Lung (tissue), 12 donors: ENCODE data around the gene MGP. TPM values are rescaled to one million over a fixed set of nuclear protein-coding genes. Genes with fewer than 3 reads are reported as not detected.

Experiments
- ATAC-seq: fragments of 200-7000 bp; cut with Tn5 transposase; one replicate; pipeline ENCODE4 v1.9.1; 2020; ENCODE audit warnings: moderate number of reproducible peaks; ENCODE audit not compliant: insufficient read depth, low FRiP score
- DNase-seq, 3 donors: peaks; one replicate each; pipeline ENCODE4 v3.0.0-alpha.2; 2013 to 2017
- H3K27ac ChIP-seq, 2 donors: one replicate each; pipeline ENCODE4 v1.5.1; 2013; ENCODE audit warnings: mild to moderate bottlenecking in 2 of 2, moderate library complexity in 2 of 2, control low read depth in 1 of 2, inconsistent platforms in 1 of 2, low read depth in 1 of 2, low read length in 1 of 2
- H3K27me3 ChIP-seq, 3 donors: one replicate each; pipeline ENCODE4 v1.5.1; 2013; ENCODE audit warnings: low read length in 2 of 3; ENCODE audit not compliant: control insufficient read depth in 3 of 3, insufficient read depth in 3 of 3
- H3K36me3 ChIP-seq, 4 donors: one replicate each; pipeline ENCODE4 v1.5.1; 2013; ENCODE audit warnings: low read length in 4 of 4, mild to moderate bottlenecking in 1 of 4, moderate library complexity in 1 of 4; ENCODE audit not compliant: control insufficient read depth in 4 of 4, insufficient read depth in 4 of 4
- H3K4me1 ChIP-seq, 5 donors: one replicate each; pipeline ENCODE4 v1.5.1; 2013; ENCODE audit warnings: low read length in 5 of 5, mild to moderate bottlenecking in 2 of 5, moderate library complexity in 1 of 5; ENCODE audit not compliant: control insufficient read depth in 5 of 5, insufficient read depth in 5 of 5
- H3K4me3 ChIP-seq: one replicate; pipeline ENCODE4 v1.5.1; 2013; ENCODE audit warnings: mild to moderate bottlenecking, control low read depth, moderate library complexity
- H3K9ac ChIP-seq, 2 donors: one replicate each; pipeline ENCODE4 v1.5.1; 2013; ENCODE audit warnings: low read length in 2 of 2, control low read depth in 1 of 2; ENCODE audit not compliant: insufficient read depth in 1 of 2
- H3K9me3 ChIP-seq, 4 donors: one replicate each; pipeline ENCODE4 v1.5.1; 2013; ENCODE audit warnings: low read length in 3 of 4, mild to moderate bottlenecking in 1 of 4, moderate library complexity in 1 of 4; ENCODE audit not compliant: control insufficient read depth in 4 of 4, insufficient read depth in 3 of 4
- WGBS, 2 donors: extraction: QIAGEN DNeasy Blood & Tissue Kit; methylation state at CpG; one replicate each; pipeline ENCODE4 v1.1.7; 2013; 5-methylcytosine and 5-hydroxymethylcytosine counted together
- polyA plus RNA-seq, 2 donors: library from polyadenylated mRNA; stranded (reverse); fragments of 200-250 nt; gene quantifications; one replicate each; pipeline ENCODE4 v1.2.1, GENCODE V29; 2013
- total RNA-seq, 2 donors: library from RNA; depleted of rRNA in 1 of 2; stranded (reverse); fragments of >200 nt in 1 of 2; gene quantifications; one replicate each; pipeline ENCODE4 v1.2.1, GENCODE V29; 2014 to 2021
- TF ChIP-seq, protein P1 (sequence below): IDR thresholded peaks from 2 replicates; pipeline ENCODE4 v1.5.1; 2012; ENCODE audit warnings: mild to moderate bottlenecking; ENCODE audit errors: control extremely low read depth, extremely low read depth
- donor health status: control.
- donor health status: control.
- donor health status: Bipolar disorder and iron deficiency.
- donor health status: healthy.
- donor health status: DM: yes; HTN: yes; CAD: no.

Gene MGP
- total and polyA plus RNA-seq, 4 donors = 175 to 592 (median 227) TPM

GRCh38 chr12:14845350-14845750 is 40.3 kb downstream of the MGP start:
- Histone ChIP-seq H3K27ac (no peak overlapping the region), H3K9ac (no peak overlapping the region), H3K27me3 (no peaks in the 10 kb centered on the region), H3K4me1 (peaks cover 7 to 26% (median 16%) of the 10 kb centered on the region in 5 donors), H3K9me3 (no peaks in the 10 kb centered on the region), H3K36me3 (peaks cover 0 to 1% (median 0%) of the 10 kb centered on the region in 4 donors), H3K4me3 (no peak overlapping the region)
- DNase-seq = peak; percentile 51 to 81 (median 81)
- ATAC-seq = no peak
- TF ChIP-seq, protein P1, sequence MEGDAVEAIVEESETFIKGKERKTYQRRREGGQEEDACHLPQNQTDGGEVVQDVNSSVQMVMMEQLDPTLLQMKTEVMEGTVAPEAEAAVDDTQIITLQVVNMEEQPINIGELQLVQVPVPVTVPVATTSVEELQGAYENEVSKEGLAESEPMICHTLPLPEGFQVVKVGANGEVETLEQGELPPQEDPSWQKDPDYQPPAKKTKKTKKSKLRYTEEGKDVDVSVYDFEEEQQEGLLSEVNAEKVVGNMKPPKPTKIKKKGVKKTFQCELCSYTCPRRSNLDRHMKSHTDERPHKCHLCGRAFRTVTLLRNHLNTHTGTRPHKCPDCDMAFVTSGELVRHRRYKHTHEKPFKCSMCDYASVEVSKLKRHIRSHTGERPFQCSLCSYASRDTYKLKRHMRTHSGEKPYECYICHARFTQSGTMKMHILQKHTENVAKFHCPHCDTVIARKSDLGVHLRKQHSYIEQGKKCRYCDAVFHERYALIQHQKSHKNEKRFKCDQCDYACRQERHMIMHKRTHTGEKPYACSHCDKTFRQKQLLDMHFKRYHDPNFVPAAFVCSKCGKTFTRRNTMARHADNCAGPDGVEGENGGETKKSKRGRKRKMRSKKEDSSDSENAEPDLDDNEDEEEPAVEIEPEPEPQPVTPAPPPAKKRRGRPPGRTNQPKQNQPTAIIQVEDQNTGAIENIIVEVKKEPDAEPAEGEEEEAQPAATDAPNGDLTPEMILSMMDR = peak; percentile 72
- 8 to 14% methylated on average over 3 of the region's 3 CpGs for WGBS, 2 donors

GRCh38 chr12:14844401-14844800 is 41.3 kb downstream of the MGP start:
- Histone ChIP-seq H3K4me3 (no peak overlapping the region), H3K9ac (no peak overlapping the region), H3K9me3 (no peaks in the 10 kb centered on the region), H3K27ac (no peak overlapping the region), H3K36me3 (peaks cover 0 to 1% (median 0%) of the 10 kb centered on the region in 4 donors), H3K27me3 (no peaks in the 10 kb centered on the region), H3K4me1 (peaks cover 7 to 26% (median 16%) of the 10 kb centered on the region in 5 donors)
- TF ChIP-seq, protein P1 = no peak
- no peak for ATAC-seq
- DNase-seq = no peak

GRCh38 chr12:14843425-14843887 is 42.2 kb downstream of the MGP start, which contains the start of gene ART4:
TSS of gene ART4 (minus strand) at chr12:14843526. CDS start at chr12:14843113, 413 bp downstream.
- no peak for ATAC-seq
- DNase-seq = peak in 1 of 3 donors; percentile 19
- no peak within 1 kb of the TSS for H3K9ac ChIP-seq

More at GRCh38 chr12:14843425-14843887, 42.2 kb downstream of the MGP start, which contains the start of gene ART4:
- Histone ChIP-seq H3K4me1 (peaks cover 7 to 26% (median 16%) of the 10 kb centered on the region in 5 donors), H3K9me3 (no peaks in the 10 kb centered on the region), H3K27ac (peak within 1 kb of the TSS; percentile 58 to 85), H3K27me3 (no peaks in the 10 kb centered on the region), H3K4me3 (peak within 1 kb of the TSS; percentile 28), H3K36me3 (peaks cover 0 to 1% (median 0%) of the 10 kb centered on the region in 4 donors)
- TF ChIP-seq, protein P1 = no peak
- WGBS, 2 donors = 67 to 82% methylated on average over 10 of the region's 10 CpGs
